Measurements from ENCODE around the gene NPFFR1. TPM values are rescaled to one million over a fixed set of nuclear protein-coding genes. Genes with fewer than 3 reads are reported as not detected.

Gene NPFFR1
- total and polyA plus RNA-seq, 10 of the 15 experiments (the other 5 are each of a cell fraction or from before 2014, with no cell fraction given), result 0.03 TPM; not detected in 9

GRCh38 chr10:70331486-70332268, 47.9 kb upstream of the NPFFR1 start (continued):
- TF ChIP-seq CTCF (IDR thresholded peaks at IDR 0.05 in 2 of 3, conservative IDR thresholded peaks at IDR 0.05 in 1 of 3; ENCODE audit: control insufficient read depth in 2 of 3, extremely low read depth in 1 of 3, insufficient read depth in 1 of 3, low read depth in 3 of 3, low read length in 3 of 3), result peak; percentile 14 to 30 (median 27); a peak in 4 of 6 replicates
- TF ChIP-seq ZNF24 (IDR thresholded peaks at IDR 0.05), result no peak
- TF ChIP-seq TARDBP (IDR thresholded peaks at IDR 0.05; ENCODE audit: borderline replicate concordance), result no peak
- TF ChIP-seq E2F8 (IDR thresholded peaks at IDR 0.05; ENCODE audit: low read depth, partially characterized antibody), result no peak
- 0 out of 2 replicates have a peak, but pooled peaks have one; percentile 16 for TF ChIP-seq CREM (IDR thresholded peaks at IDR 0.05; ENCODE audit: low read depth)
- no peak for TF ChIP-seq MYB (IDR thresholded peaks at IDR 0.05; ENCODE audit: borderline replicate concordance, low read depth, low read length)
- TF ChIP-seq BRCA1 (IDR thresholded peaks at IDR 0.05; ENCODE audit: low read depth, low read length), result no peak
- no peak for TF ChIP-seq HCFC1 (IDR thresholded peaks at IDR 0.05; ENCODE audit: low read length)
- no peak for TF ChIP-seq KAT2A (conservative IDR thresholded peaks at IDR 0.05; ENCODE audit: control insufficient read depth, low read depth, low read length)
- no peak for TF ChIP-seq KLF5 (IDR thresholded peaks at IDR 0.05; ENCODE audit: partially characterized antibody)
- TF ChIP-seq ZBTB11 (CRISPR knock-in tag; IDR thresholded peaks at IDR 0.05), result no peak
- TF ChIP-seq SMAD5 (IDR thresholded peaks at IDR 0.05; ENCODE audit: low read depth), result no peak
- TF ChIP-seq NFXL1 (IDR thresholded peaks at IDR 0.05; ENCODE audit: borderline replicate concordance), result no peak
- TF ChIP-seq ZNF687 (IDR thresholded peaks at IDR 0.05), result 0 out of 2 replicates have a peak, but pooled peaks have one; percentile 18
- TF ChIP-seq ESRRA (IDR thresholded peaks at IDR 0.05; ENCODE audit: low read length), result no peak
- peak; percentile 46 for TF ChIP-seq MTA2 (IDR thresholded peaks at IDR 0.05; ENCODE audit: low read depth)
- TF ChIP-seq EGR1 (IDR thresholded peaks at IDR 0.05; ENCODE audit: borderline replicate concordance in 1 of 2, low read depth in 2 of 2, low read length in 2 of 2), result no peak
